HepG2 (cell line): ENCODE data around the gene CSNK1D. TPM values are rescaled to one million over a fixed set of nuclear protein-coding genes. Genes with fewer than 3 reads are reported as not detected.

ENCODE experiments used
- AGO1 ChIP-seq: fragments of 200-400 bp; formaldehyde crosslinking; IDR thresholded peaks from 2 replicates; pipeline ENCODE4 v1.6.1; 2017; ENCODE audit warnings: mild to moderate bottlenecking, low read depth, low read length, moderate library complexity; ENCODE audit not compliant: poor library complexity, severe bottlenecking
- ETV5 ChIP-seq: IDR thresholded peaks from 2 replicates; pipeline ENCODE4 v1.6.1; 2018; ENCODE audit warnings: missing biosample characterization, missing genetic modification reagents, inconsistent platforms, borderline replicate concordance
- FLYWCH1 ChIP-seq: sonication (generic); formaldehyde crosslinking; IDR thresholded peaks from 2 replicates; pipeline ENCODE4 v1.8.1; 2023; ENCODE audit warnings: mild to moderate bottlenecking, missing genetic modification reagents
- MEF2D ChIP-seq: sonication (generic); formaldehyde crosslinking; IDR thresholded peaks from 2 replicates; pipeline ENCODE4 v1.5.1; 2020; ENCODE audit warnings: mild to moderate bottlenecking, missing genetic modification reagents
- RFX5 ChIP-seq: IDR thresholded peaks from 2 replicates; pipeline ENCODE4 v1.6.1; 2011; ENCODE audit warnings: low read depth, low read length, improper control_type of control experiment
- SIN3B ChIP-seq: fragments of 150-350 bp; IDR thresholded peaks from 2 replicates; pipeline ENCODE4 v1.6.1; 2014; ENCODE audit warnings: low read length
- SRF ChIP-seq: IDR thresholded peaks from 2 replicates; pipeline ENCODE4 v1.6.1; 2011; ENCODE audit warnings: mild to moderate bottlenecking, low read depth, low read length, moderate library complexity
- TBL1XR1 ChIP-seq: fragments of 150-350 bp; IDR thresholded peaks from 2 replicates; pipeline ENCODE4 v1.6.1; 2014; ENCODE audit warnings: borderline replicate concordance, low read length; ENCODE audit not compliant: partially characterized antibody
- UBTF ChIP-seq: sonication (generic); formaldehyde crosslinking; IDR thresholded peaks from 2 replicates; pipeline ENCODE4 v1.4.0; 2020; ENCODE audit warnings: mild to moderate bottlenecking, missing genetic modification reagents
- YEATS4 ChIP-seq: sonication (generic); formaldehyde crosslinking; IDR thresholded peaks from 2 replicates; pipeline ENCODE4 v1.4.0; 2020; ENCODE audit warnings: missing genetic modification reagents, borderline replicate concordance
- YY1 ChIP-seq: IDR thresholded peaks from 2 replicates; pipeline ENCODE4 v1.6.1; 2011; ENCODE audit warnings: low read length, low read depth, moderate library complexity, mild to moderate bottlenecking; ENCODE audit not compliant: insufficient read depth, insufficient replicate concordance
- ZHX1 ChIP-seq: sonication (generic); formaldehyde crosslinking; IDR thresholded peaks from 2 replicates; pipeline ENCODE4 v1.8.1; 2022; ENCODE audit warnings: low read depth, mild to moderate bottlenecking, missing genetic modification reagents
- ZNF275 ChIP-seq: sonication (generic); formaldehyde crosslinking; IDR thresholded peaks from 2 replicates; pipeline ENCODE4 v1.8.0; 2022; ENCODE audit warnings: missing genetic modification reagents, mild to moderate bottlenecking, inconsistent platforms, borderline replicate concordance
- ZNF619 ChIP-seq: sonication (generic); formaldehyde crosslinking; IDR thresholded peaks from 2 replicates; pipeline ENCODE4 v1.4.0; 2020; ENCODE audit warnings: mild to moderate bottlenecking, missing genetic modification reagents
- ZNF773 ChIP-seq: sonication (generic); formaldehyde crosslinking; IDR thresholded peaks from 2 replicates; pipeline ENCODE4 v1.4.0; 2020; ENCODE audit warnings: missing genetic modification reagents, borderline replicate concordance
- polyA plus RNA-seq, 8 experiments: library from polyadenylated mRNA; depleted of rRNA in 3 of 8; stranded (reverse) in 7 of 8; unstranded in 1 of 8; fragments of >200 nt; fragmentation: Illumina TruSeq in 4 of 8; extraction: Trizol in 4 of 8; gene quantifications; 2 replicates each; pipeline versions ENCODE4 v1.2.1 to v1.2.3, GENCODE V29; 2011 to 2016; ENCODE audit warnings: low read depth in 4 of 8, missing spikeins in 1 of 8, mixed read lengths in 1 of 8; ENCODE audit not compliant: insufficient read depth in 1 of 8
- total RNA-seq, 5 experiments: library from RNA; depleted of rRNA; stranded (reverse); fragments of >200 nt; fragmentation: Illumina TruSeq; extraction: Trizol; gene quantifications; 2 replicates each; pipeline ENCODE4 v1.2.3, GENCODE V29; 2016; ENCODE audit warnings: low read depth in 1 of 5
- TF ChIP-seq, protein P1 (sequence below): sonication (generic); formaldehyde crosslinking; IDR thresholded peaks from 2 replicates; pipeline ENCODE4 v1.4.0; 2020; ENCODE audit warnings: low read depth, missing genetic modification reagents

CSNK1D gene
- total and polyA plus RNA-seq, 2 of the 13 experiments (the other 11 are each of a cell fraction or from before 2014, with no cell fraction given), result 31.5 to 128 TPM

DNA sequence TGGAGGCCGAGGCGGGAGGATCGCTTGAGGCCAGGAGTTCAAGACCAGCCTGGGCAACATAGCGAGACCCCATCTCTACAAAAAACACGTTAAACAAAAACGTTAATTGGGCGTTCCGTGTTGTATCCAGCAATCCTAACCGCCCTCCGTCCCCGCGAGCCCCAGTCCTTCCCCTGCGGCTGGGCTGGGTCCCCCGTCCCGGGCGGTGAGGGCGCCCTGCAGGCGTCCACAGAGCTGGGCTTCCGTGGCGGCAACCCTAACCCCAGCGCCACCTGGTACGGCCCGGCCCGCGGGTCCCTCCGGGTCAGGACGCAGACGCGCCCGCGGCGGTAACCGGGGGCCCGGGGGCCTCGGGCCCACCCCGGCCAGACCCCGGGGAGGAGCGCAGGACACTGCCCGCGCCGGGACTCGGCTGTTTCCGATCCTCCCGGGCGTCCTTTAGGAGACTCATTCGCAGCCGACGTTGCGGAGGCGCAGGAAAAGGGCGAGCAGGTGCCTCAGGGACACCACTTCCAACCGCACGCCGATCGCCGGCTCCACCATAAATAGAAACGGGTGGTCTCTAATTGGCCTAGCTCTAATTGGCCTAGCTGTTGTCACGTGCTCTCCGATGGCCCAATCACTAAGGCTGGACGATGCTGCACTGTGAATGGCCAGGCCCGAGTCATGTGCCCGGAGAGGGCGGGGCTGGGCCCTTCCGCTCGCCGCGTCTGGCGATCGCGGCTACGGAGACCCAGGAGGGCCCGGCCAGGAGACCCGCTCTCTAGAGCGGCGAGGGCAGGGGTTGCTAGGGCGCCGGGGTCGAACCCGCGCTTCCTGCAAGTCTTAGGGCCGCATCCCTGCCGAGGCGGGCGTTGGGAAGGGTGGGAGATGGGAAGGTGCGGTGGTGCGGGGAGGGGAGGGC, 19.0 kb upstream of the CSNK1D start (continued):
- peak; percentile 60 for TF ChIP-seq SIN3B
- 0 out of 2 replicates have a peak, but pooled peaks have one; percentile 42 for TF ChIP-seq ZHX1
- TF ChIP-seq, protein P1, sequence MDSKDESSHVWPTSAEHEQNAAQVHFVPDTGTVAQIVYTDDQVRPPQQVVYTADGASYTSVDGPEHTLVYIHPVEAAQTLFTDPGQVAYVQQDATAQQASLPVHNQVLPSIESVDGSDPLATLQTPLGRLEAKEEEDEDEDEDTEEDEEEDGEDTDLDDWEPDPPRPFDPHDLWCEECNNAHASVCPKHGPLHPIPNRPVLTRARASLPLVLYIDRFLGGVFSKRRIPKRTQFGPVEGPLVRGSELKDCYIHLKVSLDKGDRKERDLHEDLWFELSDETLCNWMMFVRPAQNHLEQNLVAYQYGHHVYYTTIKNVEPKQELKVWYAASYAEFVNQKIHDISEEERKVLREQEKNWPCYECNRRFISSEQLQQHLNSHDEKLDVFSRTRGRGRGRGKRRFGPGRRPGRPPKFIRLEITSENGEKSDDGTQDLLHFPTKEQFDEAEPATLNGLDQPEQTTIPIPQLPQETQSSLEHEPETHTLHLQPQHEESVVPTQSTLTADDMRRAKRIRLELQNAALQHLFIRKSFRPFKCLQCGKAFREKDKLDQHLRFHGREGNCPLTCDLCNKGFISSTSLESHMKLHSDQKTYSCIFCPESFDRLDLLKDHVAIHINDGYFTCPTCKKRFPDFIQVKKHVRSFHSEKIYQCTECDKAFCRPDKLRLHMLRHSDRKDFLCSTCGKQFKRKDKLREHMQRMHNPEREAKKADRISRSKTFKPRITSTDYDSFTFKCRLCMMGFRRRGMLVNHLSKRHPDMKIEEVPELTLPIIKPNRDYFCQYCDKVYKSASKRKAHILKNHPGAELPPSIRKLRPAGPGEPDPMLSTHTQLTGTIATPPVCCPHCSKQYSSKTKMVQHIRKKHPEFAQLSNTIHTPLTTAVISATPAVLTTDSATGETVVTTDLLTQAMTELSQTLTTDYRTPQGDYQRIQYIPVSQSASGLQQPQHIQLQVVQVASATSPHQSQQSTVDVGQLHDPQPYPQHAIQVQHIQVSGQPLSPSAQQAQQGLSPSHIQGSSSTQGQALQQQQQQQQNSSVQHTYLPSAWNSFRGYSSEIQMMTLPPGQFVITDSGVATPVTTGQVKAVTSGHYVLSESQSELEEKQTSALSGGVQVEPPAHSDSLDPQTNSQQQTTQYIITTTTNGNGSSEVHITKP, result 0 out of 2 replicates have a peak, but pooled peaks have one; percentile 14
- TF ChIP-seq UBTF, result peak; percentile 88; the same call in 1 of the 2 replicates
- peak; percentile 64 for TF ChIP-seq SRF
- peak; percentile 86 for TF ChIP-seq AGO1
- TF ChIP-seq FLYWCH1 (CRISPR knock-in tag), result peak; percentile 87; the same call in 1 of the 2 replicates
- peak; percentile 80; the same call in 1 of the 2 replicates for TF ChIP-seq ETV5
- peak; percentile 40 for TF ChIP-seq TBL1XR1
- peak; percentile 57; the same call in 1 of the 2 replicates for TF ChIP-seq YEATS4 (CRISPR knock-in tag)
- peak; percentile 91 for TF ChIP-seq MEF2D
- no peak for TF ChIP-seq ZNF275 (CRISPR knock-in tag)
- TF ChIP-seq RFX5, result peak; percentile 22; the same call in 1 of the 2 replicates
- peak; percentile 87; the same call in 1 of the 2 replicates for TF ChIP-seq ZNF619 (CRISPR knock-in tag)
- peak; percentile 76 for TF ChIP-seq YY1
- TF ChIP-seq ZNF773 (CRISPR knock-in tag), result 0 out of 2 replicates have a peak, but pooled peaks have one; percentile 24
